OCI-LY7 (cell line): ENCODE results near the gene XRN1. TPM values are rescaled to one million over a fixed set of nuclear protein-coding genes. Genes with fewer than 3 reads are reported as not detected.
"Not testable (repeated sequence)": the region's sequence is repeated elsewhere in the genome, so short reads cannot be mapped to it uniquely, and the experiment has no call there.

ENCODE experiments used
- BruUV-seq: library from RNA; stranded (reverse); fragments of 400-500 nt; replicated peaks from 2 replicates; lab custom pipeline; 2021; lab: Mats Ljungman, UMichigan
- CTCF ChIA-PET: fragments of 300-600 bp; sonication (Branson Sonifier 250); formaldehyde crosslinking; loops from one replicate; lab custom pipeline; 2022; ENCODE audit warnings: antibody characterized with exemption; ENCODE audit not compliant: unreplicated experiment; lab: Charles Lee
- POLR2A ChIA-PET: fragments of 300-600 bp; sonication (Branson Sonifier 250); formaldehyde crosslinking; loops from one replicate; lab custom pipeline; 2022; ENCODE audit warnings: antibody characterized with exemption; lab: Charles Lee
- DNase-seq: peaks from one replicate; pipeline ENCODE4 v3.0.0-alpha.2; 2015; ENCODE audit warnings: low spot score
- H2AFZ ChIP-seq: fragments of 200-600 bp; sonication (generic), shearing (Covaris generic); 2 replicates; pipeline ENCODE4 v1.6.1; 2014; ENCODE audit warnings: mild to moderate bottlenecking, antibody characterized with exemption, low read length, moderate library complexity
- H3K27ac ChIP-seq: fragments of 200-600 bp; sonication (generic); 2 replicates; pipeline ENCODE4 v1.5.1; 2014; ENCODE audit warnings: mixed run types, low read depth, mild to moderate bottlenecking, moderate library complexity, low read length, inconsistent platforms; ENCODE audit not compliant: poor library complexity, severe bottlenecking
- H3K36me3 ChIP-seq: fragments of 200-600 bp; sonication (generic); 2 replicates; pipeline ENCODE4 v1.6.1; 2014; ENCODE audit warnings: mild to moderate bottlenecking, antibody characterized with exemption, low read length, moderate library complexity, mixed read lengths; ENCODE audit not compliant: insufficient read depth
- H3K4me1 ChIP-seq: fragments of 200-600 bp; sonication (generic); 2 replicates; pipeline ENCODE4 v1.5.1; 2014; ENCODE audit warnings: mild to moderate bottlenecking, low read length; ENCODE audit not compliant: insufficient read depth, poor library complexity, severe bottlenecking
- H3K4me2 ChIP-seq: fragments of 200-600 bp; sonication (generic); 2 replicates; pipeline ENCODE4 v1.6.1; 2014; ENCODE audit warnings: mild to moderate bottlenecking, low read length
- H3K4me3 ChIP-seq: fragments of 200-600 bp; sonication (generic); 2 replicates; pipeline ENCODE4 v1.5.1; 2014; ENCODE audit warnings: mild to moderate bottlenecking, low read depth, low read length; ENCODE audit not compliant: poor library complexity, severe bottlenecking
- H3K79me2 ChIP-seq: fragments of 200-600 bp; sonication (generic); 2 replicates; pipeline ENCODE4 v1.6.1; 2016; ENCODE audit warnings: low read depth, mild to moderate bottlenecking, low read length, moderate library complexity, mixed read lengths; ENCODE audit not compliant: insufficient read depth
- H3K9me2 ChIP-seq: fragments of 200-600 bp; sonication (generic); 2 replicates; pipeline ENCODE4 v1.6.1; 2016; ENCODE audit warnings: mild to moderate bottlenecking, low read length, mixed read lengths; ENCODE audit not compliant: insufficient read depth
- H3K9me3 ChIP-seq: fragments of 200-600 bp; sonication (generic); 2 replicates; pipeline ENCODE4 v1.6.1; 2014; ENCODE audit warnings: mild to moderate bottlenecking, mixed run types, low read length, mixed read lengths
- H4K20me1 ChIP-seq: fragments of 200-600 bp; sonication (generic); 2 replicates; pipeline ENCODE4 v1.6.1; 2014; ENCODE audit warnings: mild to moderate bottlenecking, antibody characterized with exemption, low read length, moderate library complexity, mixed read lengths; ENCODE audit not compliant: insufficient read depth
- CTCF ChIP-seq: fragments of 200-600 bp; sonication (generic); conservative IDR thresholded peaks from 2 replicates; pipeline ENCODE4 v1.5.1; 2014; ENCODE audit warnings: mild to moderate bottlenecking, antibody characterized with exemption, low read length, moderate library complexity, mixed read lengths
- EZH2phosphoT487 ChIP-seq: fragments of 200-600 bp; sonication (generic); IDR thresholded peaks from 2 replicates; pipeline ENCODE4 v1.6.1; 2018; ENCODE audit warnings: low read depth, borderline replicate concordance, mild to moderate bottlenecking, mixed run types, antibody characterized with exemption, low read length, moderate library complexity, mixed read lengths
- intact Hi-C: fragments of 100-400 bp; cut with micrococcal nuclease; formaldehyde crosslinking; loops from one replicate; pipeline ENCODE4 v1.10.0; 2022; ENCODE audit not compliant: unreplicated experiment
- total RNA-seq, 2 experiments: library from RNA; depleted of rRNA in 1 of 2; stranded (reverse); fragments of >200 nt in 1 of 2; shearing (Covaris generic) in 1 of 2; gene quantifications; 2 replicates each; pipeline ENCODE4 v1.2.3, GENCODE V29; 2014 to 2022

XRN1 gene
- total RNA-seq, 2 experiments from 2014 or later, result 36.6 to 43.6 TPM

GRCh38 chr3:142417302-142417701 lies 30.5 kb downstream of the XRN1 start:
- CTCF ChIA-PET, result no interaction called here
- POLR2A ChIA-PET, result interaction anchor here (0.7 to 1.2 kb wide), 4 partner anchors 12 to 65 kb away, joined by 3 to 6 read pairs (median 4); no protein-coding TSS in a partner anchor

GRCh38 chr3:142400537-142400936 lies 47.3 kb downstream of the XRN1 start:
- CTCF ChIA-PET, BruUV-seq, H3K79me2 ChIP-seq, H3K4me3 ChIP-seq, H3K4me1 ChIP-seq, H3K4me2 ChIP-seq, H2AFZ ChIP-seq, H3K9me2 ChIP-seq, H3K9me3 ChIP-seq, intact Hi-C loops, DNase-seq, H4K20me1 ChIP-seq, H3K27ac ChIP-seq: not testable (repeated sequence)
- H3K36me3 ChIP-seq, result peaks cover 52% of the 10 kb centered on the region
- POLR2A ChIA-PET, result interaction anchor here (0.6 to 1.4 kb wide), 4 partner anchors 9 to 30 kb away, joined by 3 to 5 read pairs (median 4); no protein-coding TSS in a partner anchor

More at GRCh38 chr3:142417302-142417701, 30.5 kb downstream of the XRN1 start:
- TF ChIP-seq EZH2phosphoT487 (no peak), CTCF (no peak)
- H3K27ac ChIP-seq, result no peak overlapping the region
- H2AFZ ChIP-seq, result no peak overlapping the region
- H4K20me1 ChIP-seq, result no peaks in the 10 kb centered on the region
- no peaks in the 10 kb centered on the region for H3K79me2 ChIP-seq
- intact Hi-C loops, result no loop called here
- no peaks in the 10 kb centered on the region for H3K9me2 ChIP-seq
- no peak overlapping the region for H3K4me3 ChIP-seq
- no peak overlapping the region for H3K4me2 ChIP-seq
- H3K9me3 ChIP-seq, result no peaks in the 10 kb centered on the region
- H3K36me3 ChIP-seq, result peaks cover 75% of the 10 kb centered on the region
- H3K4me1 ChIP-seq, result no peaks in the 10 kb centered on the region
- no TSS peak for BruUV-seq
- no peak for DNase-seq

- no peaks in the 10 kb centered on the region for H3K9me2 ChIP-seq
- no peaks in the 10 kb centered on the region for H3K9me3 ChIP-seq
- no peak overlapping the region for H3K4me3 ChIP-seq
- ChIA-PET CTCF (no interaction called here), POLR2A (interaction anchor here (0.5 to 1.2 kb wide), 2 partner anchors 22 to 789 kb away, joined by 3 to 4 read pairs; no protein-coding TSS in a partner anchor)
- H2AFZ ChIP-seq, result no peak overlapping the region
- no peaks in the 10 kb centered on the region for H3K4me1 ChIP-seq
- no peak overlapping the region for H3K4me2 ChIP-seq
- no peak for TF ChIP-seq CTCF
- no peak for TF ChIP-seq EZH2phosphoT487
- intact Hi-C loops, result no loop called here
- DNase-seq, result no peak
- peaks cover 68% of the 10 kb centered on the region for H3K36me3 ChIP-seq
- H4K20me1 ChIP-seq, result no peaks in the 10 kb centered on the region
- no peak overlapping the region for H3K27ac ChIP-seq
- BruUV-seq, result no TSS peak
- H3K79me2 ChIP-seq, result no peaks in the 10 kb centered on the region
Observed at GRCh38 chr3:142394921-142395622, 52.8 kb downstream of the XRN1 start.
